Hematopoietic multipotent progenitor cell treated with erythropoietin and hydrocortisone succinate and interleukin-3 and kit ligand, for 6 days (in vitro differentiated cells): ENCODE measurements around the gene TSG101.

Experiments
- DNase-seq: peaks from one replicate; pipeline ENCODE4 v3.0.0-alpha.2; 2015

The TSG101 gene

DNA sequence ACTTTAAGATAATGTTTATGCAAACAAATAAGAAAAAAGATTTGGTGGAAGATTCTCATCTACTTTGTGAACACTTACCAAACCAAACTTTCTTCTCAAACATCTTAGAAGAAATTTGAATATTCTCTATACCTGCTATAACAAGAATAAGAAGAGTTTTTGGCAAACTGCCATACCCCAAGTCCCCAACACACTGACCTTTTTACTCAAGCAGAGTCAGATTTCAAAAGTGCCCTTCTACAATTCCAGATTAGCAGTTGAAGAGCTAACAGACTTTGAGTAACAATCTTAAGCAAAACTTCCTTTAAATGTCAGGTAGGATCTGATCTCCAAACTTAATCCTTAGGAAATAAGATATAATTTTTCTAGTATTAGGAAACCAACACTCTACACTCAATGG lies 33.9 kb downstream of the TSG101 start:
- DNase-seq: peak; percentile 25

GRCh38 chr11:18491924-18492323 lies 34.8 kb downstream of the TSG101 start:
- DNase-seq: no peak

DNA sequence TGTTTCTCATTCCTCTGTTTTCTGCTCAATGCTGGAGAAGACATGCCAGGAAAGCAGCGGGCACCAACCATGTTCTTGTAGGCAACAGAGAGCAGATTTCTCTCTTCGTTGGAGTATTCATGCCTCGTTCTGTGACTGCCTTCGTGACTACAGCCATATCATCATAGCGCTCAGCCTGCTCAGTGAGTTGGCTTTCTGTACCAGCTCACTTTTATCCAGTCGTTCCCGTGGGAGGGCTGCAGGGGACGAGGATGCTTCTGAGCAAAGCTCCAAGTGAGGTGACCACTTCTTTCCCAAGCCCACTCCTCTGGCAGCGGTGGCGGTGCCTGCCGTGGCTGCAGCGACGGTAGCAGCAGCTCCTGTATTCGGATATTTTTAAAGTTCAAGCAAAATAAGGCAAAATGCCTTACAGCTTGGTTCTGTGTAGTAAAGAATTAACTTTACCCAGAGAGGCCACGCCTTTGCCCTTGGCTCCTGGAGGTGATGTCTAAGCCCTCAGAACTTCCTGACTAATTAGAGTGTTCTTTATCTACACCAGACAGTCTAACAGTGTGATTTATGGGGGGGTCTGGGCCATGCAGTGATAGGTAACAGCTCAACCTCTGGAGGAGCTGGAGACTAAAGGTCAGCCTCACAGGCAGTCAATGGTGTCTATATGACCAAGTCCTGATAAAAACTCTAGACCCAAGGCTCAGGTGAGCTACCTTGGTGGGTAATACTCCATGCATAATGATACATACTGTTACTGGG lies 35.8 kb downstream of the TSG101 start:
- DNase-seq: no peak

GRCh38 chr11:18490319-18490718 lies 36.4 kb downstream of the TSG101 start:
- DNase-seq: no peak

- DNase-seq: no peak
Observed at GRCh38 chr11:18485913-18486528, 40.7 kb downstream of the TSG101 start.

- no peak for DNase-seq
Observed at GRCh38 chr11:18479063-18479462, 47.7 kb downstream of the TSG101 start.

- DNase-seq: no peak
Observed at GRCh38 chr11:18472587-18472986, 54.2 kb downstream of the TSG101 start.

DNA sequence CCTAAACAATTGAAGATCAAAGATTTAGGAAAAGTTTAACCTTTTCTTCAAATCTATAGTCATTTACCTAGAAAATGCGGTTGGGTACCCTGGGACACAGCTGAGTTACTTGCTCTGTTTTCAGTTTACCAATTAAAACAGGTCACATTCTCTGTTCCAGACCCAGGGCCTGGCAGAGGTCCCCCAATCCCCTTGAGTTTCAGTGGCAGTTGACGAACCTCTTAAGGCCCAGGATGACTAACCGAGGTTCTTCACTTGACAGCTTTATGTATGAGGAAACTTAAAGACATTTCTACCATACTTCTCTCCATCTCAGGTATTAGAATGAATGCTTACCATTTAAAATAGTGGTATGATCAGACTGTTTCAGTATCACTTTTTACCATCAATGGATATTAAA lies 54.7 kb downstream of the TSG101 start:
- DNase-seq: no peak

GRCh38 chr11:18468961-18469360 lies 57.8 kb downstream of the TSG101 start:
- DNase-seq: no peak

DNA sequence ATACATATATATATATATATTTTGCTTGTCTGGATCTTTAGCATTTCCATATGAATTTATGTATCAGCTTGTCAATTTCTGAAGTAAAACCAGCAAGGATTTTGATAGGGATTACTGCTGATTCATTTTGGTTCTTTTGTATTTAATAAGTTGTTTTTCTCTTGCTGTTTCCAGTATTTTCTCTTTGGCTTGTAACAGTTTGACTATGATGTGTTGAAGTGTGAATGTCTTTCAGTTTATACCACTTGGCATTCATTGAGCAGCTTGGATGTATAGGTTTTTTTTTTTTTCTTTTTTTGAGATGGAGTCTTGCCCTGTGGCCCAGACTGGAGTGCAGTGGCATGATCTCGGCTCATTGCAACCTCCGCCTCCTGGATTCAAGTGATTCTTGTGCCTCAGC lies 58.7 kb downstream of the TSG101 start:
- DNase-seq: no peak

- DNase-seq: no peak
Observed at GRCh38 chr11:18466402-18466801, 60.3 kb downstream of the TSG101 start.

DNA sequence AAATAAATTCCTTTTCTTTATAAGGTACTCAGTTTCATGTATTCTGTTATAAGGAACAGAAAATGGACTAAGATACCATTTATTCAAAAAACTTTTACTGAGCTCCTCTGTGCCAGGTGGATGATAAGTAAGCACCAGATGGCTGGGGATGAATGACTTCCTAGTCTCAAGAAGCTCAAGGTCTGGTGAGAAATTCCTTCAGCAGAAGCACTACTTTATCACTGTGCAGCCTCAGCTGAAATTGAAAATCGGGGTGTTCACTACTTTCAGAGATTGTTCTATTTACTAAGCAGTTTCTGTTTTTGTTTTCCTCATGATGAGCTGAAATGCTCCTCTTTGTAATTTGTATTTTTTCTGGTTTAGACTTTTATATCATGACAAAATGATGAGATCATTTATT lies 63.3 kb downstream of the TSG101 start:
- no peak for DNase-seq

DNA sequence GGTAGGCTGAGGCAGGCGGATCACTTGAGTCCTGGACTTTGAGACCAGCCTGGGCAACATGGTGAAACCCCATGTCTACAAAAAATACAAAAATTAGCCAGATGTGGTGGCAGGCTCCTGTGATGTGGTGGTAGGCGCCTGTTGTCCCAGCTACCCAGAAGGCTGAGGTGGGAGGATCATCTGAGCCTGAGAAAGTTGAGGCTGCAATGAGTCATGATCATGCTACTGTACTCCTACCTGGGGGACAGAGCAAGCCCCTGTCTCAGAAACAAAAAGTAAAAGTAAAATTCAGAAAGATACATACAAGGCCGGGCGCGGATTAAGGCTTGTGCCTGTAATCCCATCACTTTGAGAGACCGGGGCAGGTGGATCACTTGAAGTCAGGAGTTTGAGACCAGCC lies 64.8 kb downstream of the TSG101 start:
- DNase-seq: no peak

DNA sequence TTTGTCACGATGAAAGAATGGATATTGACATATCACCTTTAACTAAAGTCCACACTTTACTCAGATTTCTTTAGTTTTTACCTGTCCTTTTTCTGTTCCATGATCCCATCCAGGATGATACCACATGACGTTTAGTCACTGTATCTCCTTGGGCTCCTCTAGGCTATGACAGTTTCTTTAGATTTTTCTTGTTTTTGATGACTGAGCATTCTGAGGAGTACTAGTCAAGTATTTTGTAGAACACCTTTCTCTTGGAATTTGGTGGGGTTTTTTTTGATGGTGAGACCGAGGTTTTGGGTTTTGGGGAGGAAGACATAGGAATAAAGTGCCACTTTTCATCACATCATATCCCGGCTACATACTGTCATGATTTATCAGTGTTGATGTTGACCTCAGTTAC lies 67.1 kb downstream of the TSG101 start:
- no peak for DNase-seq

DNA sequence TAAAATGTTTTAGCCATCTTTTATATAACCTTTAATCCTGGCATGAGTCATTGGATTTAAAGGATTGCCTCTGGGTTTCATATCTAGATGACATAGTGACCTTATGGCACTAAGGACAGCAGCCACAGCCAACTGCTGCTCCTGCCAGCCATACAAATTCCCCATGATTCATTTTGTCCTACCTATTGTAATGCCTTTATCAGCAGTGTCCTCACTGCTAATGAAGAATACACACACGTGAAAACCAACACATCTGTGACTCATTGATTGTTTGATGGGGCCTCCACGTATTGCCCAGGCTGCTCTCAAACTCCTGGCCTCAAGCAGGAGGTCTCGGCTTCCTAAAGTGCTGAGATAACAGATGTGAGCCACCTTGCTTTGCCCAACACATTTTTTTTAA lies 69.3 kb downstream of the TSG101 start:
- peak; percentile 5 for DNase-seq

DNA sequence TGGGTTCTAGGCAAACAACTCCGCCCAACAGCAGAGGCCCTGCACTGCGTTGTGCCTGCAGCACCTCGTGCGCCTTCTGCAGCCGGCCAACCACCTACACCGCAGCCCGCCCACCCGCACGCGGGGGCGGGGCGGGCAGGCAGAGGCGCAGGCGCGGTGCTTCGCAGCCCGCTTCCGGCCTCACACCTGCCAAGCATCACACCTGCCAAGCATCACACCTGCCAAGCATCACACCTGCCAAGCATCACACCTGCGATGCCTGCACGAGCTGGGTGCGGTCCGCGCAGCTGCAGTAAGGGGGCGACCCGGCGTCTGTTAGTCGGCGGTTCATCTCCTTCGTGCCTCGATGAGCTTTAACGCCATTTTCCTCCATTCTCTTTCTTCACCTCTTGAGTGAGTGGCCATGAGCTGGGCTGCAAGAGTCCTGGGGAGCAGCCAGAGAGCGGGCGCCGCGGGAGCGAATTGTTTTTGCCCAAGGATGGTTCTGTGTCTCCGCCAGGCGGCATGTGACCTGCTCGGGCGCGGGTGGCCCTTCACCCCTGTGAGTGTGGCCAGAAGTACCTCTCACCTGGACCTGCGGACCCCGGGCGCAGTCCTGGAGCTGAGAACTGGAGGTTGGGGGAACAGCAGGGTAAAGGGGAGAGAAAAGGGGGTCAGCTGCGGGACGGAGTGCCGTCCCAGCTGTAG lies 70.9 kb downstream of the TSG101 start, which contains the start of gene LDHAL6A:
Gene LDHAL6A, plus strand, starts transcription at position 171 of the 687 bp plus-strand sequence. CDS start 825 bp downstream, outside the sequence.
- DNase-seq: no peak

DNA sequence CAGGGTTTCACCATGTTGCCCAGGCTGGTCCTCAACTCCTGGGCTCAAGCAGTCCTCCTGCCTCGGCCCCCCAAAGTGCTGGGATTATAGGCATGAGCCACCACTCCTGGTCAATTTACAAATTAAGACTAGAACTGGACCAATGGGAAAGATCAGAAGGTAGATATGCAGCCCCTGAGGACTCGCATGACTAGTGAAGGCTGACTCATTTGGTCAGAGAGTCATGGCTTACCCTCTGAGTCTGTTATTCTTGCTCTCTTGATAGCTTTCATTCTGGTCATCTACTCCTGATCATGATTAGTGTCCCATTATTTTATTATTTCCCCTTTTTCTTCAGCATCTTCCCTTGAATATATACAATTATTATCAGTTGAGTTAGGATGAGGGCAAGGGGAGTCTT lies 73.8 kb downstream of the TSG101 start:
- DNase-seq: no peak

GRCh38 chr11:18449251-18449650 lies 77.5 kb downstream of the TSG101 start:
- no peak for DNase-seq

DNA sequence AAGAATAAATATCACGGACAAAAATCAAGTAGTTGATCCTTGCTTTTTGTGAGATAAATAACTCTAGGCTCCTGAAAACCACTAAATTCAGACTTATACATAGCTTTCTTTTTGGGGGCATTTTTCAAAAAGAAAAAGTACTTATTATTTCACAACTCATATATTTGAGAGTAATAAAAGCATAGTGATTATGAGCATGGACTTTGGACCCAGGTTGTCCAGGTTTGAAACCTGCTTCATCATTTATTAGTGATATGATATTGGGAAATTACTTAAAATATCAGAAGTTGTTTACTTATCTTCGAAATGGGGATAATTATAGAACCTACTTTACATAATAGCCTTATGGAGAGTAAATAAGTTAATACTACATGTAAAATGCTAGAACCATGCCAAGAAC lies 88.1 kb downstream of the TSG101 start:
- no peak for DNase-seq
